Endothelial cell of umbilical vein (primary cell): ENCODE measurements around the gene PARN. TPM values are rescaled to one million over a fixed set of nuclear protein-coding genes. Genes with fewer than 3 reads are reported as not detected.

ENCODE experiments used
- BruUV-seq: library from RNA; stranded (reverse); fragments of 400-500 nt; replicated peaks from 2 replicates; lab custom pipeline; 2021; lab: Mats Ljungman, UMichigan
- CTCF ChIA-PET: fragments of 300-600, 350-600 bp; sonication (Branson Sonifier 250); formaldehyde crosslinking; loops from one replicate; lab custom pipeline; 2021; ENCODE audit warnings: antibody characterized with exemption, inconsistent platforms; lab: Charles Lee
- POLR2A ChIA-PET: fragments of 300-600, 350-600 bp; sonication (Branson Sonifier 250); formaldehyde crosslinking; loops from one replicate; lab custom pipeline; 2021; ENCODE audit warnings: antibody characterized with exemption, inconsistent platforms; lab: Charles Lee
- DNase-seq: peaks from one replicate; pipeline ENCODE4 v3.0.0-alpha.2; 2011; ENCODE audit warnings: low read depth, low spot score
- FAIRE-seq: peaks from 2 replicates; lab custom pipeline; 2011; peaks lifted over from hg19 to GRCh38; lab: Jason Lieb, UNC
- H2AFZ ChIP-seq: 2 replicates; pipeline ENCODE4 v1.6.0; 2012; ENCODE audit warnings: low read depth, low read length, control low read depth, inconsistent platforms
- H3K27ac ChIP-seq: 2 replicates; pipeline ENCODE4 v1.5.1; 2011; ENCODE audit warnings: low read depth, mild to moderate bottlenecking, control low read depth, low read length, moderate library complexity; ENCODE audit not compliant: insufficient read depth
- H3K27me3 ChIP-seq, 2 experiments: 2 replicates each; pipeline versions ENCODE4 v1.6.0 to v1.6.1; 2011; ENCODE audit warnings: low read length in 2 of 2, mixed read lengths in 1 of 2; ENCODE audit not compliant: control insufficient read depth in 2 of 2, insufficient read depth in 2 of 2
- H3K36me3 ChIP-seq, 2 experiments: 2 replicates in 1 of 2; 3 replicates in 1 of 2; pipeline ENCODE4 v1.5.1; 2011; ENCODE audit warnings: low read length in 2 of 2, mild to moderate bottlenecking in 1 of 2, moderate library complexity in 1 of 2; ENCODE audit not compliant: control insufficient read depth in 2 of 2, insufficient read depth in 2 of 2; ENCODE audit errors: extremely low read depth in 1 of 2
- H3K4me1 ChIP-seq: 3 replicates; pipeline ENCODE4 v1.5.1; 2011; ENCODE audit warnings: mild to moderate bottlenecking, low read length; ENCODE audit not compliant: control insufficient read depth, insufficient read depth; ENCODE audit errors: extremely low read depth
- H3K4me2 ChIP-seq: 2 replicates; pipeline ENCODE4 v1.6.1; 2011; ENCODE audit warnings: low read length, control low read depth, mixed read lengths; ENCODE audit not compliant: insufficient read depth
- H3K4me3 ChIP-seq, 3 experiments: fragments of 200-600 bp in 1 of 3; sonication (generic), shearing (Covaris generic) in 1 of 3; replicated peaks in 1 of 3; 2 replicates each; pipeline ENCODE4 v1.5.1; 2011 to 2016; ENCODE audit warnings: control low read depth in 3 of 3, low read length in 3 of 3, mild to moderate bottlenecking in 2 of 3, inconsistent platforms in 1 of 3, low read depth in 1 of 3, moderate library complexity in 1 of 3; ENCODE audit not compliant: insufficient read depth in 1 of 3
- H3K79me2 ChIP-seq: 2 replicates; pipeline ENCODE4 v1.6.0; 2012; ENCODE audit warnings: low read length, inconsistent platforms; ENCODE audit not compliant: control insufficient read depth, insufficient read depth
- H3K9ac ChIP-seq: replicated peaks from 2 replicates; pipeline ENCODE3; 2011; ENCODE audit warnings: low read length, control low read depth; ENCODE audit not compliant: insufficient read depth; ENCODE audit errors: extremely low read depth
- H3K9me1 ChIP-seq: replicated peaks from 3 replicates; pipeline ENCODE4 v1.6.0; 2011; ENCODE audit warnings: mild to moderate bottlenecking, low read length; ENCODE audit not compliant: control insufficient read depth, insufficient read depth; ENCODE audit errors: extremely low read depth
- H3K9me3 ChIP-seq: replicated peaks from 2 replicates; pipeline ENCODE4 v1.5.1; 2012; ENCODE audit warnings: low read length, inconsistent platforms; ENCODE audit not compliant: control insufficient read depth, insufficient read depth
- H4K20me1 ChIP-seq: replicated peaks from 2 replicates; pipeline ENCODE3; 2011; ENCODE audit warnings: mild to moderate bottlenecking, low read length; ENCODE audit not compliant: control insufficient read depth, insufficient read depth; ENCODE audit errors: extremely low read depth
- CTCF ChIP-seq, 2 donors: IDR thresholded peaks; 1 replicate in 1 of 2; 2 replicates in 1 of 2; pipeline ENCODE4 v1.5.1; 2011; ENCODE audit warnings: low read length in 2 of 2, mild to moderate bottlenecking in 2 of 2, moderate library complexity in 2 of 2, control low read depth in 1 of 2, inconsistent platforms in 1 of 2, low read depth in 1 of 2; ENCODE audit not compliant: insufficient read depth in 1 of 2; ENCODE audit errors: extremely low read depth in 1 of 2
- EZH2 ChIP-seq: IDR thresholded peaks from 2 replicates; pipeline ENCODE4 v1.6.1; 2012; ENCODE audit warnings: borderline replicate concordance, low read depth, mild to moderate bottlenecking, moderate library complexity, low read length, inconsistent platforms; ENCODE audit not compliant: severe bottlenecking
- FOS ChIP-seq: IDR thresholded peaks from 2 replicates; pipeline ENCODE4 v1.6.1; 2011; ENCODE audit warnings: mild to moderate bottlenecking, low read length, moderate library complexity, borderline replicate concordance; ENCODE audit not compliant: insufficient read depth
- GATA2 ChIP-seq: IDR thresholded peaks from 2 replicates; pipeline ENCODE4 v1.7.0; 2011; ENCODE audit warnings: low read depth, mild to moderate bottlenecking, moderate library complexity, mixed read lengths, low read length; ENCODE audit not compliant: insufficient read length, insufficient read depth
- JUN ChIP-seq: IDR thresholded peaks from 2 replicates; pipeline ENCODE4 v1.6.1; 2011; ENCODE audit warnings: borderline replicate concordance, low read depth; ENCODE audit not compliant: insufficient read length, insufficient read depth
- MYC ChIP-seq: IDR thresholded peaks from one replicate; pipeline ENCODE4 v1.6.1; 2011; ENCODE audit warnings: mild to moderate bottlenecking, low read depth, low read length
- POLR2A ChIP-seq: IDR thresholded peaks from 2 replicates; pipeline ENCODE4 v1.6.1; 2012; ENCODE audit warnings: low read depth, mild to moderate bottlenecking, control low read depth, low read length
- POLR2AphosphoS5 ChIP-seq: IDR thresholded peaks from 2 replicates; pipeline ENCODE4 v1.6.1; 2012; ENCODE audit warnings: low read depth, mild to moderate bottlenecking, control low read depth, low read length, moderate library complexity; ENCODE audit not compliant: insufficient read depth
- dilution Hi-C: fragments of 300-500 bp; cut with MboI; formaldehyde crosslinking; loops from one replicate; pipeline ENCODE4 v1.15.0; 2019; ENCODE audit warnings: low sequenced_read_pairs; ENCODE audit not compliant: extremely low pct_ligation_motif_present
- intact Hi-C: fragments of 100-400 bp; cut with micrococcal nuclease; formaldehyde crosslinking; loops from one replicate; pipeline ENCODE4 v1.10.0; 2022
- polyA plus RNA-seq, 4 experiments: library from polyadenylated mRNA; depleted of rRNA in 3 of 4; stranded (reverse) in 3 of 4; unstranded in 1 of 4; fragments of >200 nt; gene quantifications; 2 replicates each; pipeline versions ENCODE4 v1.2.1 to v1.2.3, GENCODE V29; 2011 to 2012; ENCODE audit warnings: missing spikeins in 1 of 4
- total RNA-seq: library from RNA; stranded (reverse); gene quantifications from 2 replicates; pipeline ENCODE4 v1.2.3, GENCODE V29; 2021
- TF ChIP-seq, protein P1 (sequence below): IDR thresholded peaks from 2 replicates; pipeline ENCODE4 v1.6.1; 2011; ENCODE audit not compliant: insufficient read depth, insufficient read length

PARN gene
- total and polyA plus RNA-seq, 2 donors (not counting 3 experiments of a cell fraction or from before 2014, with no cell fraction given), result 16.9 to 24.6 TPM

- H2AFZ ChIP-seq, result no peak overlapping the region
- H3K9ac ChIP-seq, result no peak overlapping the region
- no peak for DNase-seq
- no peak overlapping the region for H3K27ac ChIP-seq
- intact Hi-C loops (no loop called here), dilution Hi-C loops (no loop called here)
- no peaks in the 10 kb centered on the region for H3K9me1 ChIP-seq
- FAIRE-seq, result no peak
- BruUV-seq, result no TSS peak
- ChIA-PET POLR2A (no interaction called here), CTCF (no interaction called here)
- no peaks in the 10 kb centered on the region for H3K9me3 ChIP-seq
- H3K36me3 ChIP-seq, result no peaks in the 10 kb centered on the region
- no peaks in the 10 kb centered on the region for H3K79me2 ChIP-seq
- no peaks in the 10 kb centered on the region for H4K20me1 ChIP-seq
- no peaks in the 10 kb centered on the region for H3K4me1 ChIP-seq
- no peak overlapping the region for H3K4me2 ChIP-seq
- no peaks in the 10 kb centered on the region for H3K27me3 ChIP-seq
- no peak overlapping the region for H3K4me3 ChIP-seq
- no peak for TF ChIP-seq CTCF (IDR thresholded peaks at IDR 0.05; ENCODE audit: extremely low read depth in 1 of 2, insufficient read depth in 1 of 2, low read depth in 1 of 2, low read length in 2 of 2)
- no peak for TF ChIP-seq EZH2
- TF ChIP-seq, protein P1, sequence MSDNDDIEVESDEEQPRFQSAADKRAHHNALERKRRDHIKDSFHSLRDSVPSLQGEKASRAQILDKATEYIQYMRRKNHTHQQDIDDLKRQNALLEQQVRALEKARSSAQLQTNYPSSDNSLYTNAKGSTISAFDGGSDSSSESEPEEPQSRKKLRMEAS, result no peak
- TF ChIP-seq JUN, result no peak
- TF ChIP-seq POLR2AphosphoS5, result no peak
- no peak for TF ChIP-seq MYC
- no peak for TF ChIP-seq POLR2A
- TF ChIP-seq FOS, result no peak
- TF ChIP-seq GATA2, result no peak
Measured at GRCh38 chr16:14678748-14679497, 48.9 kb upstream of the PARN start.
